Right forelimb (tissue), 1 donor: Measurements from ENCODE around the gene C14orf39.
"Not testable (repeated sequence)": the region's sequence is repeated elsewhere in the genome, so short reads cannot be mapped to it uniquely, and the experiment has no call there.

Experiments
- DNase-seq: peaks from one replicate; pipeline ENCODE4 v3.0.0-alpha.2; 2018

C14orf39 gene

GRCh38 chr14:60488175-60488574 is 2.3 kb upstream of the C14orf39 start:
- DNase-seq: no peak

- DNase-seq: no peak
Observed at GRCh38 chr14:60487211-60487610, 1.3 kb upstream of the C14orf39 start.

- DNase-seq: no peak
Observed at GRCh38 chr14:60485057-60485597, 736 bp downstream of the C14orf39 start.

GRCh38 chr14:60482743-60483142 is 3.1 kb downstream of the C14orf39 start:
- DNase-seq: no peak

DNA sequence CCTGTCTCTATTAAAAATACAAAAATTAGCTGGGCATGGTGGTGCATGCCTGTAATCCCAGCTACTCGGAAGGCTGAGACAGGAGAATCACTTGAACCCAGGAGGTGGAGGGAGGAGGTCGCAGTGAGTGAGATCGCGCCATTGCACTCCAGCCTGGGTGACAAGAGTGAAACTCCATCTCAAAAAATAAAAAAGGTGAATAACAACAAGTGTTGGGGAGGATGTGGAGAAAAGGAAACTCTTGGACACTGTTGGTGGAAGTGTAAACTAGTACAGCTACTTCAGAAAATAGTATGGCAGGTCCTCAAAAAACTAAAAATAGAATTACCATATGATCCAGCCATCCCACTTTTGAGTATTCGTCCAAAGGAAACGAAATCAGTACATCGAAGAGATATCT is 5.6 kb downstream of the C14orf39 start:
- not testable (repeated sequence) for DNase-seq

- no peak for DNase-seq
Observed at GRCh38 chr14:60455875-60456274, 30.0 kb downstream of the C14orf39 start.

DNA sequence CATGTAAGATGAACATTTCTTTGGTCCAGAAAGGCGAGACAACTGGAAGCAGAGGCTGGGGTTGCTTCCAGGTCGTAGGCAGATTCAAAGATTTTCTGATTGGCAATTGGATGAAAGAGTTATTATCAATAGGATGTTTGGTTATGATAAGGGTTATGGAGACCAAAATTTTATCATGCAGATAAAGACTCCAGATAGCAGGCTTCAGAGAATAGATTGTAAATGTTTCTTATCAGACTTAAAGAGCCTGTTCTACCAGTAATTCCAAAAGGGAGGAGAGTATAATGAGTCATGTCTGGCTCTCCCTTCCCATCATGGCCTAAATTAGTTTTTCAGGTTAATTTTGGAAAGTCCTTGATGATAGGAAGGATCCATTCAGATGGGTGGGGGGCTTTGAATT is 55.6 kb downstream of the C14orf39 start:
- no peak for DNase-seq

- DNase-seq: no peak
Observed at GRCh38 chr14:60420050-60420449, 65.8 kb downstream of the C14orf39 start.

GRCh38 chr14:60397550-60397949 is 88.3 kb downstream of the C14orf39 start:
- DNase-seq: not testable (repeated sequence)

DNA sequence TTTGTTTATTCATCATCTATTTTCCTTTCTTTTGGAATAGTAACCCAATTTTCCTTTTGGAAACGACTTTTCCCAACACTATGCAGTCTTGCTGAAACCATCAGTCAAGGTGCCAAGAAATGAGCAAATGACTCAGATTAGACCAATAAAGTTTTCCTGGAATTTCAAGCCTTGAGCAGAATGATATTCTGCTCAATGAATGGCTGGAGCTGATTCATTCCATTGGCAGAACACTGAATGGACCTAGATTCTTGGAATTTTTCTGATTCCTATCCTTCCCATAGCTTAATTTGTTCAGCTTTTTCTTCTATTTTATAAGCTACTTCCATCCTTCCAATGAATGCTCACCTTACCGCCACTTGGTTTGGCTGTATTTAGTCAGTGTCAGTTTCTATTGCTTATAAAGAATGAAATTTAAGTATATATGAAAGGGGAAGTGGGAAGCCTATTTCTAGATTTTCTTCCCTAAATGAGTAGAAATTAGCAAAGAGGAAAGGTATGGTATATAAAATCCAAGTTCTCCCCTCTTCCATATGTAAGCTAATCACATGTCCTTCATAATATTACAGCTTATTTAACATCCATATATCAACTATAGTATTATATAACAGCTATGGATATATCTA is 89.0 kb downstream of the C14orf39 start:
- DNase-seq: no peak
